ENCODE results near the gene ORM1.

ORM1 gene

GRCh38 chr9:114282104-114282485 lies 40.8 kb upstream of the ORM1 start:
- H3K36me3 ChIP-seq (ENCODE audit: control insufficient read depth, low read depth, low read length) = no peaks in the 10 kb centered on the region
- H3K9me3 ChIP-seq (ENCODE audit: control insufficient read depth, low read depth, low read length) = no peaks in the 10 kb centered on the region
- no peaks in the 10 kb centered on the region for H3K27me3 ChIP-seq (ENCODE audit: control insufficient read depth, insufficient read depth, low read length)
- H3K4me1 ChIP-seq (ENCODE audit: control insufficient read depth, low read depth, low read length) = no peaks in the 10 kb centered on the region
- H3K4me3 ChIP-seq (ENCODE audit: low read length) = no peak overlapping the region
- H3K9ac ChIP-seq (ENCODE audit: low read length) = no peak overlapping the region
- H3K27ac ChIP-seq (ENCODE audit: low read length) = no peak overlapping the region

GRCh38 chr9:114282507-114282906 lies 40.4 kb upstream of the ORM1 start:
- Histone ChIP-seq H3K9me3 (ENCODE audit: control insufficient read depth, low read depth, low read length) (no peaks in the 10 kb centered on the region), H3K4me3 (ENCODE audit: low read length) (no peak overlapping the region), H3K27ac (ENCODE audit: low read length) (no peak overlapping the region), H3K9ac (ENCODE audit: low read length) (no peak overlapping the region), H3K4me1 (ENCODE audit: control insufficient read depth, low read depth, low read length) (no peaks in the 10 kb centered on the region), H3K36me3 (ENCODE audit: control insufficient read depth, low read depth, low read length) (no peaks in the 10 kb centered on the region), H3K27me3 (ENCODE audit: control insufficient read depth, insufficient read depth, low read length) (no peaks in the 10 kb centered on the region)

- H3K9me3 ChIP-seq (ENCODE audit: control insufficient read depth, low read depth, low read length) = no peaks in the 10 kb centered on the region
- H3K36me3 ChIP-seq (ENCODE audit: control insufficient read depth, low read depth, low read length) = no peaks in the 10 kb centered on the region
- H3K9ac ChIP-seq (ENCODE audit: low read length) = no peak overlapping the region
- peaks cover 3% of the 10 kb centered on the region for H3K4me1 ChIP-seq (ENCODE audit: control insufficient read depth, low read depth, low read length)
- H3K27me3 ChIP-seq (ENCODE audit: control insufficient read depth, insufficient read depth, low read length) = no peaks in the 10 kb centered on the region
- no peak overlapping the region for H3K27ac ChIP-seq (ENCODE audit: low read length)
- H3K4me3 ChIP-seq (ENCODE audit: low read length) = no peak overlapping the region
Observed at GRCh38 chr9:114282926-114283325, 40.0 kb upstream of the ORM1 start.

- no peaks in the 10 kb centered on the region for H3K27me3 ChIP-seq (ENCODE audit: control insufficient read depth, insufficient read depth, low read length)
- H3K4me1 ChIP-seq (ENCODE audit: control insufficient read depth, low read depth, low read length) = peaks cover 7% of the 10 kb centered on the region
- H3K9ac ChIP-seq (ENCODE audit: low read length) = no peak overlapping the region
- H3K36me3 ChIP-seq (ENCODE audit: control insufficient read depth, low read depth, low read length) = no peaks in the 10 kb centered on the region
- H3K27ac ChIP-seq (ENCODE audit: low read length) = no peak overlapping the region
- H3K4me3 ChIP-seq (ENCODE audit: low read length) = no peak overlapping the region
- H3K9me3 ChIP-seq (ENCODE audit: control insufficient read depth, low read depth, low read length) = no peaks in the 10 kb centered on the region
Observed at GRCh38 chr9:114283551-114284111, 39.3 kb upstream of the ORM1 start.

- H3K4me1 ChIP-seq (ENCODE audit: control insufficient read depth, low read depth, low read length) = peaks cover 7% of the 10 kb centered on the region
- H3K9me3 ChIP-seq (ENCODE audit: control insufficient read depth, low read depth, low read length) = no peaks in the 10 kb centered on the region
- no peaks in the 10 kb centered on the region for H3K27me3 ChIP-seq (ENCODE audit: control insufficient read depth, insufficient read depth, low read length)
- no peak overlapping the region for H3K4me3 ChIP-seq (ENCODE audit: low read length)
- no peaks in the 10 kb centered on the region for H3K36me3 ChIP-seq (ENCODE audit: control insufficient read depth, low read depth, low read length)
- H3K27ac ChIP-seq (ENCODE audit: low read length) = no peak overlapping the region
- no peak overlapping the region for H3K9ac ChIP-seq (ENCODE audit: low read length)
Observed at GRCh38 chr9:114284316-114285060, 38.4 kb upstream of the ORM1 start.

GRCh38 chr9:114285166-114285867 lies 37.6 kb upstream of the ORM1 start:
- H3K9ac ChIP-seq (ENCODE audit: low read length) = no peak overlapping the region
- no peaks in the 10 kb centered on the region for H3K36me3 ChIP-seq (ENCODE audit: control insufficient read depth, low read depth, low read length)
- H3K27me3 ChIP-seq (ENCODE audit: control insufficient read depth, insufficient read depth, low read length) = no peaks in the 10 kb centered on the region
- H3K27ac ChIP-seq (ENCODE audit: low read length) = no peak overlapping the region
- H3K4me1 ChIP-seq (ENCODE audit: control insufficient read depth, low read depth, low read length) = peaks cover 7% of the 10 kb centered on the region
- no peaks in the 10 kb centered on the region for H3K9me3 ChIP-seq (ENCODE audit: control insufficient read depth, low read depth, low read length)
- no peak overlapping the region for H3K4me3 ChIP-seq (ENCODE audit: low read length)

GRCh38 chr9:114286146-114286679 lies 36.7 kb upstream of the ORM1 start:
- Histone ChIP-seq H3K27me3 (ENCODE audit: control insufficient read depth, insufficient read depth, low read length) (no peaks in the 10 kb centered on the region), H3K4me1 (ENCODE audit: control insufficient read depth, low read depth, low read length) (peaks cover 7% of the 10 kb centered on the region), H3K27ac (ENCODE audit: low read length) (no peak overlapping the region), H3K36me3 (ENCODE audit: control insufficient read depth, low read depth, low read length) (no peaks in the 10 kb centered on the region), H3K9ac (ENCODE audit: low read length) (no peak overlapping the region), H3K4me3 (ENCODE audit: low read length) (no peak overlapping the region), H3K9me3 (ENCODE audit: control insufficient read depth, low read depth, low read length) (no peaks in the 10 kb centered on the region)

GRCh38 chr9:114287001-114287762 lies 35.7 kb upstream of the ORM1 start:
- no peak overlapping the region for H3K4me3 ChIP-seq (ENCODE audit: low read length)
- H3K4me1 ChIP-seq (ENCODE audit: control insufficient read depth, low read depth, low read length) = peaks cover 7% of the 10 kb centered on the region
- no peaks in the 10 kb centered on the region for H3K27me3 ChIP-seq (ENCODE audit: control insufficient read depth, insufficient read depth, low read length)
- peaks cover under 1% of the 10 kb centered on the region for H3K36me3 ChIP-seq (ENCODE audit: control insufficient read depth, low read depth, low read length)
- no peaks in the 10 kb centered on the region for H3K9me3 ChIP-seq (ENCODE audit: control insufficient read depth, low read depth, low read length)
- no peak overlapping the region for H3K27ac ChIP-seq (ENCODE audit: low read length)
- H3K9ac ChIP-seq (ENCODE audit: low read length) = no peak overlapping the region

- H3K36me3 ChIP-seq (ENCODE audit: control insufficient read depth, low read depth, low read length) = peaks cover 7% of the 10 kb centered on the region
- H3K4me3 ChIP-seq (ENCODE audit: low read length) = no peak overlapping the region
- no peaks in the 10 kb centered on the region for H3K27me3 ChIP-seq (ENCODE audit: control insufficient read depth, insufficient read depth, low read length)
- no peak overlapping the region for H3K9ac ChIP-seq (ENCODE audit: low read length)
- H3K9me3 ChIP-seq (ENCODE audit: control insufficient read depth, low read depth, low read length) = no peaks in the 10 kb centered on the region
- H3K27ac ChIP-seq (ENCODE audit: low read length) = peak overlapping the region; percentile 6
- peaks cover 7% of the 10 kb centered on the region for H3K4me1 ChIP-seq (ENCODE audit: control insufficient read depth, low read depth, low read length)
Observed at GRCh38 chr9:114287763-114288192, 35.1 kb upstream of the ORM1 start.

- H3K27ac ChIP-seq (ENCODE audit: low read length) = peak overlapping the region; percentile 6
- H3K4me3 ChIP-seq (ENCODE audit: low read length) = no peak overlapping the region
- H3K36me3 ChIP-seq (ENCODE audit: control insufficient read depth, low read depth, low read length) = peaks cover 7% of the 10 kb centered on the region
- H3K9ac ChIP-seq (ENCODE audit: low read length) = no peak overlapping the region
- no peaks in the 10 kb centered on the region for H3K9me3 ChIP-seq (ENCODE audit: control insufficient read depth, low read depth, low read length)
- peaks cover 7% of the 10 kb centered on the region for H3K4me1 ChIP-seq (ENCODE audit: control insufficient read depth, low read depth, low read length)
- H3K27me3 ChIP-seq (ENCODE audit: control insufficient read depth, insufficient read depth, low read length) = no peaks in the 10 kb centered on the region
Observed at GRCh38 chr9:114288193-114289091, 34.5 kb upstream of the ORM1 start.

Measured in iPS-18a (cell line).